ENCODE results near the gene PDE9A. TPM values are rescaled to one million over a fixed set of nuclear protein-coding genes. Genes with fewer than 3 reads are reported as not detected.
A peak's percentile ranks its signal among the peaks of the same experiment; 100 is the strongest.

The PDE9A gene
- total RNA-seq, 2 donors from 2014 or later = 11.8 to 19.3 TPM

DNA sequence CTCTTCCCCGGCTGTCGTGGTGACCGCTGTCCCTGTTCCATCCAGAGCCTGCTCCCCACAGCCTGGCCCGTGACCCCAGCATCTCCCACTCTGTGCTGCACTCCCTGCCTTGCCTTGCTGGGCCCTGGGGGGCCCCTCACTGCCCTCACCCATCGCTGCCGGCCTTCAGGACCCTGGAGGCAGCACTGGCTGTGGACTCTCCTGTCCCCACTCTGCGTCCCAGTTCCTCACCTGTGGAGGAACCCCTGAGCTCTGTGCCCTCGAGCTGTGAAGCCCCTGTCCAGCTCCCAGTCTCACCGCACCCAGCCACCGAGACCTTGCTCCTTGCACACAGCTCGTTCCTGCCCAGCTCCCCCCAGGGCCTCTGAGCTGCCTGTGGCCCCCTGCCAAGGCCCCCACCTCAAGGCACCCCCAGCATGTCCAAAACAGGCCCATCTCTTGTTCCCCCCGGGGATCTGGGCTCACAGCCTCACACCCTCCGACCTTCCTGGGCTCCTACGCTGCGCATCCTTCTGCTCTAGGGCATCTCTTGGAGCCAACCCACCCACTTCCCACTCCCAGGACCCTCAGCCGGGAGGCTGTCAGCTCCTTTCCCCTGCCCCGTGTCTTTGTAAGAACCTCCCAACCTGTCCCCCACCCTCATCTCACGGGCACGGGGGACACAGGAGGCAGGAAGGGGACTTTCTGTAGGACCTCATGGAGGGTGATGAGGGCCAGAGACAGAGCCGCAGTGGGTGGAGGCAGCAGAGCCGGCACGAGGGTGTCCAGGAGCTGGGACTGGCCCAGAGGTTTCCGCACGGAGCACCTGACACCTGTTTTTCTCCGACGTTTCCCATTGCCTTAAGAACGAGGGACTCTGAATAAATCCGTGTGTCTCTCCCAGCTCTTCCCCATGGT, 116.6 kb downstream of the PDE9A start:
- Mint-ChIP-seq H3K27ac (no peak overlapping the region), H3K4me1 (ENCODE audit: low read depth) (no peaks in the 10 kb centered on the region), H3K36me3 (ENCODE audit: insufficient read depth in 2 of 2) (peaks cover 3 to 4% of the 10 kb centered on the region in 2 donors), H3K9me3 (no peaks in the 10 kb centered on the region), H3K27me3 (ENCODE audit: low read depth) (no peaks in the 10 kb centered on the region), H3K4me3 (no peak overlapping the region)
- no peak for ATAC-seq (replicated peaks in 1 of 2)
- no peak for DNase-seq

DNA sequence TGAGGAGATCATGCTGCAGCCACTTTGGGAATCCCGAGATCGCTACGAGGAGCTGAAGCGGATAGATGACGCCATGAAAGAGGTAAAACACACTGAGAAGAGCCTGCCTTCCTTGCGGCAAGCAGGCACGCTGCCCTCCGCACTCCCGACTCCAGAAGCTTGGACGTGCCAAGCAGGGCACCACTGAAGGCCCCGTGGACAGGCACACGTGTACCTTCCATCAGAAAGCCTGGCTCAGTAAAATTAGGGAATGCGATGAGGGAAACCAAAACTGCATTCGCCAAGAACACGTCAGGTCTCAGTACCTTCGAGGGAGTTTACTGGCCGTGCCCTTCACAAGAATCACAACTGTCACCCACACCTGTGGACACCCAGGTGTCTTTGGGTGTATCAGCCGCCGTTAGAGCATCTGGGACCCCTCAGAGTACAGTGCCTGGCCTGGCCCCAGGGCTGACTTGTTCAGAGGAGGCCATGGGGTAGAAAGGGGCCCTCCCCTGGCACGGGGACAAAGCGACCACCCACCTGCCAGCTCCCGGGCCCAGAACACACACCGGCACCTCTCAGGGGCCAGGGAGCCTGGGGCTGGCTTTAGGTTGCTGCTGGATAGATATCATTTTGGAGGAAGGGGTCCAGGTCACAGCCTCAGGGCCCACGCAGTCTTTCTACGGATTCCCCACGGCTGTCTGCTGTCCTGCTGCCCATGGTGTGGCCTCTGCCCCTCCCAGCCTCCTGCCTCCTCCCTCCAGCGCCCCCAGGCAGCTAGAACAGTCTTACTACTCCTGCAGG, 117.5 kb downstream of the PDE9A start:
- Mint-ChIP-seq H3K4me3 (no peak overlapping the region), H3K9me3 (no peaks in the 10 kb centered on the region), H3K27ac (no peak overlapping the region), H3K36me3 (ENCODE audit: insufficient read depth in 2 of 2) (peaks cover 3 to 4% of the 10 kb centered on the region in 2 donors), H3K4me1 (ENCODE audit: low read depth) (no peaks in the 10 kb centered on the region), H3K27me3 (ENCODE audit: low read depth) (no peaks in the 10 kb centered on the region)
- DNase-seq (no peak), ATAC-seq (replicated peaks in 1 of 2) (no peak)

- ATAC-seq (replicated peaks in 1 of 2) (no peak), DNase-seq (no peak)
- peaks cover 3 to 4% of the 10 kb centered on the region in 2 donors for H3K36me3 Mint-ChIP-seq (ENCODE audit: insufficient read depth in 2 of 2)
- no peaks in the 10 kb centered on the region for H3K27me3 Mint-ChIP-seq (ENCODE audit: low read depth)
- H3K4me3 Mint-ChIP-seq = no peak overlapping the region
- H3K4me1 Mint-ChIP-seq (ENCODE audit: low read depth) = no peaks in the 10 kb centered on the region
- H3K9me3 Mint-ChIP-seq = no peaks in the 10 kb centered on the region
- no peak overlapping the region for H3K27ac Mint-ChIP-seq
Observed at GRCh38 chr21:42771503-42771805, 118.0 kb downstream of the PDE9A start.

DNA sequence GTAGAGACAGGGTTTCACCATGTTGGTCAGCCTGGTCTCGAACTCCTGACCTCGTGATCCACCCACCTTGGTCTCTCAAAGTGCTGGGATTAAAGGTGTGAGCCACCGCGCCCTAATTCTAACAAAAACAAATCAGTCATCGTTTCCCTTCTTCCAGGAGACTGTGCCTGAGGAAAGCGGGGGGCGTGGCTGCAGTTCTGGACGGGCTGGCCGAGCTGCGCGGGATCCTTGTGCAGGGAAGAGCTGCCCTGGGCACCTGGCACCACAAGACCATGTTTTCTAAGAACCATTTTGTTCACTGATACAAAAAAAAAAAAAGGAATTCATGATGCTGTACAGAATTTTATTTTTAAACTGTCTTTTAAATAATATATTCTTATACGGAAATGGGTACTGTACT, 121.7 kb downstream of the PDE9A start:
- H3K36me3 Mint-ChIP-seq (ENCODE audit: insufficient read depth in 2 of 2) = peaks cover 0 to 3% of the 10 kb centered on the region in 2 donors
- peaks cover 4% of the 10 kb centered on the region for H3K27me3 Mint-ChIP-seq (ENCODE audit: low read depth)
- no peaks in the 10 kb centered on the region for H3K4me1 Mint-ChIP-seq (ENCODE audit: low read depth)
- DNase-seq (no peak), ATAC-seq (replicated peaks in 1 of 2) (no peak)
- H3K9me3 Mint-ChIP-seq = no peaks in the 10 kb centered on the region
- H3K4me3 Mint-ChIP-seq = no peak overlapping the region
- no peak overlapping the region for H3K27ac Mint-ChIP-seq

DNA sequence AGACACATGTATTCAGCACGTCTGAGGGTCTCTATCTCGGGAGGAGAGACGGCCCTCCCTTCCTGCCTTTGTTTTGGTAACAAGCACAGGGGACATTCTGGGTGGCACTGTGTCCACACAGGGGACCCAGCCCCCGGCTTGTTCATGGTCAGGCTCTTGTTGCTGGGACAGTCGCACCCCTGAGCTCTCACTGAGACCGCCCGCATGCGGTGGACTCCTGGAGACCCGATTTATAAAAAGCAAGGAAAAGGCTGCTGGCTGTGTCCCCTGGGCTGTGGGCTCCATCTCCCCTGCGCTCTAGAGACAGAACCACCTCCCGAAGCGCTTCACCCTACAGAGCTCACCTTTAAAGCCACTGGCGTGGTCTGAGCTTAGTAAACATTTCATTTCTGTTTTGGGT, 122.5 kb downstream of the PDE9A start:
- Mint-ChIP-seq H3K27me3 (ENCODE audit: low read depth) (peaks cover 10% of the 10 kb centered on the region), H3K27ac (no peak overlapping the region), H3K9me3 (no peaks in the 10 kb centered on the region), H3K36me3 (ENCODE audit: insufficient read depth in 2 of 2) (peaks cover 0 to 3% of the 10 kb centered on the region in 2 donors), H3K4me3 (no peak overlapping the region), H3K4me1 (ENCODE audit: low read depth) (peaks cover 3% of the 10 kb centered on the region)
- DNase-seq (no peak), ATAC-seq (replicated peaks in 1 of 2) (no peak)

GRCh38 chr21:42777064-42777756, 123.8 kb downstream of the PDE9A start:
- H3K27me3 Mint-ChIP-seq (ENCODE audit: low read depth) = peaks cover 18% of the 10 kb centered on the region
- no peaks in the 10 kb centered on the region for H3K9me3 Mint-ChIP-seq
- ATAC-seq (replicated peaks in 1 of 2) = no peak
- H3K4me3 Mint-ChIP-seq = no peak overlapping the region
- H3K27ac Mint-ChIP-seq = no peak overlapping the region
- DNase-seq = no peak
- H3K4me1 Mint-ChIP-seq (ENCODE audit: low read depth) = peaks cover 14% of the 10 kb centered on the region
- no peaks in the 10 kb centered on the region for H3K36me3 Mint-ChIP-seq (ENCODE audit: insufficient read depth in 2 of 2)

GRCh38 chr21:42777757-42778344, 124.4 kb downstream of the PDE9A start:
- no peak for ATAC-seq (replicated peaks in 1 of 2)
- peaks cover 18% of the 10 kb centered on the region for H3K27me3 Mint-ChIP-seq (ENCODE audit: low read depth)
- H3K36me3 Mint-ChIP-seq (ENCODE audit: insufficient read depth in 2 of 2) = no peaks in the 10 kb centered on the region
- no peak overlapping the region for H3K27ac Mint-ChIP-seq
- DNase-seq = no peak
- H3K4me1 Mint-ChIP-seq (ENCODE audit: low read depth) = peaks cover 20% of the 10 kb centered on the region
- H3K9me3 Mint-ChIP-seq = no peaks in the 10 kb centered on the region
- H3K4me3 Mint-ChIP-seq = no peak overlapping the region

DNA sequence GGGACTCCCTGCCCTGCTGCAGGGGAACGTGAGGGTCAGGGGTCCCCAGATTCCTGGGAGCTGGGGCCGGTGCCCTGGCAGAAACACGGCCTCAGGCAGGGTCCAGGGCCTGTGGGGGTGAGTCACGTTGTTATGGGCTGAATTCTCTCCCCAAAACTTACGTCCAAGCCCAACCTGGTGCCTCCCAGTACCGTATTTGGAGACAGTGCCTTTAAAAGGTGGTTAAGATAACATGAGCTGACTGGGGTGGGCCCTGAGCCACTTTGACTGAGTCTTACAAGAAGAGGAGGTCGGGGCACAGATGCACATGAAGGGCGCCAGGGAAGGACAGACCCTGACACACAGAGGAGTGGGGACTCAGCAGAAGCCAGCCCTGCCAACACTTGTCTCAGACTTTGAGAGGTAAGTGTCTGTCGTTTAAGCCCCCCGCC, 126.0 kb downstream of the PDE9A start:
- H3K27ac Mint-ChIP-seq = no peak overlapping the region
- H3K27me3 Mint-ChIP-seq (ENCODE audit: low read depth) = peaks cover 18% of the 10 kb centered on the region
- DNase-seq = no peak
- no peaks in the 10 kb centered on the region for H3K36me3 Mint-ChIP-seq (ENCODE audit: insufficient read depth in 2 of 2)
- no peak for ATAC-seq (replicated peaks in 1 of 2)
- no peaks in the 10 kb centered on the region for H3K9me3 Mint-ChIP-seq
- H3K4me1 Mint-ChIP-seq (ENCODE audit: low read depth) = peaks cover 36% of the 10 kb centered on the region
- no peak overlapping the region for H3K4me3 Mint-ChIP-seq

DNA sequence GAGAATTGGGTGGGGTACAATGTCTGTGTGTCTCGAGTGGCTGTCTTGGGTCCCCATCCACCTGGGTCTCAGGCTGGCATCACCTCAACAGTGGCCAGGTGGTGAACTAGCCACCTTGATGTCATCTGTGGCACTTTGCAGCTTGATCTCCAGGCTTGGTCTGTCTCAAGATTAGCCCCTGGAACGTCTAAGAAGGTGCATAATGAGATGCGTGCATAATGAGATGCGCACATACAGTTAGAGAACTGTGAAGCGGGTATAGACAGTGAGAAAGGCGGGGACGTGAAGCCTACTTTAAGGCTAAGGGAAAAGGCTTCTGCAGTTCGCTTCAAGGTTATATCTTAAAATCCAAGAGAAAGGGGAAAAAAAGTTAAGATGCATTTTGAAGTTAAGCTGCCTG, 127.2 kb downstream of the PDE9A start:
- no peak overlapping the region for H3K4me3 Mint-ChIP-seq
- DNase-seq (no peak), ATAC-seq (replicated peaks in 1 of 2) (no peak)
- H3K27me3 Mint-ChIP-seq (ENCODE audit: low read depth) = peaks cover 18% of the 10 kb centered on the region
- peaks cover 42% of the 10 kb centered on the region for H3K4me1 Mint-ChIP-seq (ENCODE audit: low read depth)
- no peaks in the 10 kb centered on the region for H3K9me3 Mint-ChIP-seq
- no peak overlapping the region for H3K27ac Mint-ChIP-seq
- H3K36me3 Mint-ChIP-seq (ENCODE audit: insufficient read depth in 2 of 2) = no peaks in the 10 kb centered on the region

- peak overlapping the region; percentile 54 to 65 for H3K4me3 Mint-ChIP-seq
- no peak overlapping the region for H3K27ac Mint-ChIP-seq
- no peaks in the 10 kb centered on the region for H3K36me3 Mint-ChIP-seq (ENCODE audit: insufficient read depth in 2 of 2)
- no peaks in the 10 kb centered on the region for H3K9me3 Mint-ChIP-seq
- ATAC-seq (replicated peaks in 1 of 2) = no peak
- H3K4me1 Mint-ChIP-seq (ENCODE audit: low read depth) = peaks cover 42% of the 10 kb centered on the region
- peaks cover 18% of the 10 kb centered on the region for H3K27me3 Mint-ChIP-seq (ENCODE audit: low read depth)
- DNase-seq = peak in 1 of 2 donors; percentile 6
Observed at GRCh38 chr21:42781150-42781970, 127.9 kb downstream of the PDE9A start.

- Mint-ChIP-seq H3K27me3 (ENCODE audit: low read depth) (peaks cover 18% of the 10 kb centered on the region), H3K4me3 (no peak overlapping the region), H3K27ac (no peak overlapping the region), H3K36me3 (ENCODE audit: insufficient read depth in 2 of 2) (no peaks in the 10 kb centered on the region), H3K9me3 (no peaks in the 10 kb centered on the region), H3K4me1 (ENCODE audit: low read depth) (peaks cover 42% of the 10 kb centered on the region)
- DNase-seq (no peak), ATAC-seq (replicated peaks in 1 of 2) (no peak)
Observed at GRCh38 chr21:42781971-42782722, 128.7 kb downstream of the PDE9A start.
